Colon (tissue), 2 donors: ENCODE results near the gene HNRNPUL2.
"Not testable (repeated sequence)": the region's sequence is repeated elsewhere in the genome, so short reads cannot be mapped to it uniquely, and the experiment has no call there.

Experiments
- FAIRE-seq: peaks from 2 replicates; lab custom pipeline; 2012; peaks lifted over from hg19 to GRCh38; lab: Jason Lieb, UNC
- donor health status: control.
- donor health status: control.

The HNRNPUL2 gene

GRCh38 chr11:62726156-62726914 is 922 bp downstream of the HNRNPUL2 start:
- FAIRE-seq, result no peak

GRCh38 chr11:62725646-62726045 is 1.6 kb downstream of the HNRNPUL2 start:
- no peak for FAIRE-seq

- no peak for FAIRE-seq
Measured at GRCh38 chr11:62724171-62724570, 3.1 kb downstream of the HNRNPUL2 start.

GRCh38 chr11:62721994-62722393 is 5.3 kb downstream of the HNRNPUL2 start:
- no peak for FAIRE-seq

GRCh38 chr11:62719302-62719978 is 7.8 kb downstream of the HNRNPUL2 start:
- no peak for FAIRE-seq

GRCh38 chr11:62716816-62717215 is 10.4 kb downstream of the HNRNPUL2 start:
- no peak for FAIRE-seq

- no peak for FAIRE-seq
Measured at GRCh38 chr11:62716206-62716605, 11.1 kb downstream of the HNRNPUL2 start.

GRCh38 chr11:62715150-62716130 is 11.8 kb downstream of the HNRNPUL2 start:
- FAIRE-seq, result no peak

GRCh38 chr11:62713343-62713742 is 13.9 kb downstream of the HNRNPUL2 start:
- no peak for FAIRE-seq

- no peak for FAIRE-seq
Measured at GRCh38 chr11:62712861-62713260, 14.4 kb downstream of the HNRNPUL2 start.

- no peak for FAIRE-seq
Measured at GRCh38 chr11:62712276-62712812, 14.9 kb downstream of the HNRNPUL2 start.

GRCh38 chr11:62710001-62710345 is 17.3 kb downstream of the HNRNPUL2 start:
- FAIRE-seq, result no peak

- no peak for FAIRE-seq
Measured at GRCh38 chr11:62709247-62710000, 17.8 kb downstream of the HNRNPUL2 start.

- FAIRE-seq, result no peak
Measured at GRCh38 chr11:62708793-62709192, 18.5 kb downstream of the HNRNPUL2 start.

GRCh38 chr11:62708392-62708791 is 18.9 kb downstream of the HNRNPUL2 start:
- no peak for FAIRE-seq

GRCh38 chr11:62707277-62707861 is 19.9 kb downstream of the HNRNPUL2 start, which contains the start of the genes BSCL2 and GNG3:
BSCL2 (minus strand) TSS chr11:62707424; CDS start chr11:62707195, 229 bp downstream.
GNG3 (plus strand) TSS chr11:62707676; CDS start chr11:62708296, 620 bp downstream.
- FAIRE-seq, result no peak

GRCh38 chr11:62706850-62707247 is 20.4 kb downstream of the HNRNPUL2 start:
- no peak for FAIRE-seq

GRCh38 chr11:62705880-62706849 is 21.1 kb downstream of the HNRNPUL2 start:
- FAIRE-seq, result no peak

GRCh38 chr11:62705413-62705812 is 21.8 kb downstream of the HNRNPUL2 start:
- no peak for FAIRE-seq

GRCh38 chr11:62703921-62704320 is 23.3 kb downstream of the HNRNPUL2 start:
- FAIRE-seq, result not testable (repeated sequence)
